Activated gamma-delta T cell treated with Interleukin-2 at 50 U/mL for 16 hours (primary cell): ENCODE results near the gene DCHS2.

Experiments used
- DNase-seq: peaks from one replicate; pipeline ENCODE4 v3.0.0-alpha.2; 2020

DCHS2 gene

GRCh38 chr4:154491341-154492271, at the start of gene DCHS2:
Gene DCHS2, minus strand, starts transcription at chr4:154491799. Its CDS starts 444 bp downstream, at chr4:154491355.
- DNase-seq, result no peak

GRCh38 chr4:154534296-154534695, 42.7 kb upstream of the DCHS2 start:
- no peak for DNase-seq

DNA sequence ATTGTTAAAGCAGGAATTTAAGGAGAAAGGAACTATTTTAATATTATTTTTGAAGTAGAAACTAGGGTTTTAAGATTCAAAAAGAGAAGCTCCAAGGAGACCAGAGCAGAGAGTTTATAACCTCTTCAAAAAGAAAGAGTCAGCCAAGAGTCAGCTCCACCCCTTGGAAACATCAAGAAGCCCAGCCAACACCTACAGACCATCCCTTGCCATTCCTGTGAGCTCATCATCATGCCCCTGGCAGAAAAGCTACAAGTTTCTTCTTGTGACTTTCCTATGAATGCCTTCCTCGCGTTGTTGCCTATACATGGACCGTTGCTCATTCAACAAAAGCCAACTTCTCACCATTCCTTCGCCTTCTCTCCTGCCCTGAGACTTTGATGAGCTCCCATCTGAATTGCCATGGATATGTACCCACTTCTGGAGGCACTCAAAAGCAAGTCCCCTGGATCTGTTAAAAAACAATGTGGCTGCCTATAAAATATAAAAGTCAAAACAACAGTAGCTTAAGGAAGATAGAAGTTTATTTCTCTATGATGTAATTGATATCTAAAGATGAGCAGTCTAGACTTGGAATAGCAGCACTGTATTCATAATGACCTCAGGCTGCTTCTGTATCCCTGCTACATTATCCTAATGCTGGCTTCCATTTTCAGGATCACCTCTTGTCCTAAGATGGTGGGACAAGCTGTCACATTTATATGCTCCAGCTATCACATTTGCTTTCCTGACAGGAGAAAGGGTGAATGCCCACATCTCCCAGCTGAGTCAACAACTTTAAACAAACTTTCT, 38.3 kb upstream of the DCHS2 start:
- no peak for DNase-seq

DNA sequence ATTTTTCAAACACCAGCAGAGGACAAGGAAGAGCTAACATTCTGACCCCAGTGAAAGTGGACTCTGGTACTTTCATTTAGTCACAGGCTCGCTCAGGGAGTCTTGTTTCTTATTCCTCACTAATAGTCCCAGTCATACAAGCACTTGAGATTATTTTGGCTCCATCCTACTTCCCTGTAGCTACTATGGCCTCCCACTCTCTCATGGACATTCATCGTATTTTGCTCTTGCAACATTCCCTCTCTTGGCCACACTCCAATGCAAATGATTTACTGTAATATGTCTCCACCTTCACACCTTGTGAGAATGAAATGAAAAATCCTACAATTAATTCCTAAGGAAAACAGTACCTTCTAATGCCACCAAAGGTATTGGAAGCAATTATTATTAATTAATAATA, 37.3 kb upstream of the DCHS2 start:
- no peak for DNase-seq

DNA sequence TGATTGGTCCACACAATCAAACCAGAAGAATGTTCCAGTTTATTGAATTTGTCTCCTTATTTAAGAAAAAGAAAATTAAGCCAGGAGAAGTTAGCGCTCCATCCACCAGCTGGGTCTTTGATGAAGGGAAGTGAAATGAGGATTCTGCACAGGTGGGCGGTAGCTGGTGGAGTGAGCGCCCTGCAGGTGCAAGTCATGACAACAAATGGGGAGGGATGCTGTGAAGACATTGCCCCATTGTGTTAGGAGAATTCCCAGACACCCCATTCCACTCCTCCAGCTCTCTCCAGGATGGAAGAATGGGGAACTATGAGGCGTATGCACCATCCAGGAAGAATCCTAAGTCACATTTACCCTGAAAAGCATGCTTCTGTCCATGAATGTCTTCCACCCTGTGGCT, 35.7 kb upstream of the DCHS2 start:
- no peak for DNase-seq

GRCh38 chr4:154526151-154526550, 34.6 kb upstream of the DCHS2 start:
- no peak for DNase-seq

DNA sequence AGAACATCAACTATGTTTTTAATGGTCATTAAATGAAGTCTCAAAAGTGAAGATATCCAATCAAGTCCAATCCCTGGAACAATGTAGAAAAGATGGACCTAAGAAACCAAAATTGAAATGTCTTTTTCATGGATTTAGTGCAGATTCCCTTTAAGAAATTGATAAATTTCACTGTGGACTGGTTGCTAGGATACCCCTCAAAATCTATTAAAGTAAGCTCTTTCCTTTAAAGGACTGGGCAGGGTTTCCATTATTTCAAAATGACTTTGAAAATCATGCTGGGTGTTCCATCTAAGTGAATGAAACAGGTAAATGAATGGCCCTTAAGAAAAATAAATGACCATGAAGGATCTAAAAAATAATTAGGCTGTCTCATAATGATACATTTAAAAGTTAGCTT, 30.0 kb upstream of the DCHS2 start:
- no peak for DNase-seq

DNA sequence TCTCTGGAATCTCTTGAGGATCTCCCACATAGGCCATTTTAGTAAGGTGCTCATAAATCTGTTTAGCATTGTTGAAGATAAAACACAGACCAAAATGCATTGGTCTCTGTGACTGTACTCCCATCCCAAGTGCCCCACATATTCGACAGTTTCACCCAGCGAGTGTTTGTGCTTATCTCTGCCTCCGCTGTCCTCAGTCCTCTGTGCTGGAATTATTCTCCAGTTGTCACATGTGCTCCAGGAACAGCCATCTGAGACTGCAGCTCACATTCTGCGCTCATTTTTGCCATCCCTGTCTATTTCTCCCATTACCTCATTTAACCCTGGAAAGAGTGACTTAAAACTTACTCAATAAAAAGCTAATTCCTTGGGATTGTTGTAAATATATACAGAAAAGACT, 27.6 kb upstream of the DCHS2 start:
- no peak for DNase-seq

- DNase-seq, result no peak
These were observed 26.0 kb upstream of the DCHS2 start for GRCh38 chr4:154517591-154517990.

- no peak for DNase-seq
These were observed 24.9 kb upstream of the DCHS2 start for GRCh38 chr4:154516318-154517029.

- no peak for DNase-seq
These were observed 20.4 kb upstream of the DCHS2 start for GRCh38 chr4:154511981-154512380.

DNA sequence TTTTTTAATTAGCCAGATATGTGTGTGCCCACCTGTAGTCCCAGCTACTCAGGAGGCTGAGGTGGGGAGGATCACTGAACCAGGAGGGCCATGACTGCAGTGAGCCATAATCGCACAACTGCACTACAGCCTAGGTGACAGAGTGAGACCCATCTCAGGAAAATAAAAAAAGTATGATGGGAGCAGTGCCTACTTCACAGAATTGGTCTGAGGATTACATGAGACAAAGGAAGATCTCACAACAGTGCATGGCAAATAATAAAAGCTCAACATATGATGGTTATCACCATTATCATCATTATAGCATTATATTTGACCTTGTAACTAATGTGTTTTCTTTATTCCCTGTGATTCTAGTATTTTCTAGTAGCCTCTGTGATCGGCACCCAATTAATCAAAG, 19.9 kb upstream of the DCHS2 start:
- DNase-seq, result no peak

DNA sequence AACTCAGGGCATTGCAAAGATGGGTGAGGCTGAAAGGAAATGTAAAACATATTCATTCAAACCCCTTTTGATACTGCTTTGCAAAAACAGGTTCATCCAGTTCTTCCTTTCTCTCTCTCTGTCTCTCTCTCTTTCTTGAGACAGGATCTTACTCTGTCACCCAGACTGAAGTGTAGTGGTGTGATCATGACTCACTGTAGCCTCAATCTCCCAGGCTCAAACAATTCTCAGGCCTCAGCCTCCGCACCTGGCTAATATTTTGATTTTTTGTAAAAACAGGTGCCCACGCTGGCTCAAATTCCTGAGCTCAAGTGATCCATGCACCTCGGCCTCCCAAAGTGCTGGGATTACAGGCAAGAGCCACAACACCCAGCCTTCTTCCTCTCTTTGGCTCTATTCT, 15.6 kb upstream of the DCHS2 start:
- no peak for DNase-seq

- no peak for DNase-seq
These were observed 14.7 kb upstream of the DCHS2 start for GRCh38 chr4:154506253-154506652.

DNA sequence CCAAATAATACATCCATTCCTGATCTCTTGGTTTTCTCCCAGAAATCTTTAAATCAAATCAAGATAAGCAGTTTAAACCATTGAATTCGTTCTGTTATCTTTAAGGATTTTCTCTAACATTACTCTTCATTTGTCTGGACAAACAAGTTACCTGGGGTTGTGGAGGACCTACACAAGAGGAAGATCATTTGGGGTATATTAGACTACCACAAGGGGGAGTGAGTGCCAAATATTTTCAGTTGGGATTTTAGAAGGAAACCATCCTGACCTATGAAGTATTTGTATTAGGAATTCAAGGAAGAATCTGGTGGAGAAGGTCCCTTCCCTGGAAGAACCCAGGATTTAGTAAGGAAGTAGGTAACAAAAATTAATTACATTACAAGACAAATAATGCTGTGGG, 12.0 kb upstream of the DCHS2 start:
- DNase-seq, result no peak

- DNase-seq, result no peak
These were observed 10.5 kb upstream of the DCHS2 start for GRCh38 chr4:154502111-154502510.

GRCh38 chr4:154497889-154498288, 6.3 kb upstream of the DCHS2 start:
- no peak for DNase-seq

DNA sequence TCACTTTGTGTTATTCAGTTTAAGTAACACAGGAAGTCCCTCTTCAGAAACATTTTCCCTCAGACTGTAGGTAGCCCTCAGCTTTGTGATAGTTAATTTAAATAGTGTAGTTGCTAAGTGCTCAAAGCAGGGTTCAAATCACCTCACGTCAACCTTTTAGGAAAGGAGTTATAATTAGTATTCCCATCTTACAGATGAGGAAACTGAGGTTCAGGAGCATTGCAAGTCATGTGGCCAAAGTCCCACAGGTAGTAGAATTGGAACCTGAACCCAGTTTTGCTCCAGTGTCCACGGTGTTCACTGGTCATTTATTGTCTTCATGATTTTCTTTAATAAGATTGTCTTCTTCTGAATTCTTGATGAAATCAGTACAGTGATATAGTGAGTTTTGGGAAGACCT, 4.3 kb upstream of the DCHS2 start:
- no peak for DNase-seq

- DNase-seq, result no peak
These were observed 689 bp upstream of the DCHS2 start for GRCh38 chr4:154492288-154492687.

GRCh38 chr4:154490583-154491340, 837 bp downstream of the DCHS2 start:
- DNase-seq, result no peak

GRCh38 chr4:154490234-154490582, 1.4 kb downstream of the DCHS2 start:
- no peak for DNase-seq

GRCh38 chr4:154489558-154490233, 1.9 kb downstream of the DCHS2 start:
- DNase-seq, result no peak
